IPS DF 4.7 (cell line): Measurements from ENCODE around the gene MASP2.
"Not testable (repeated sequence)": the region's sequence is repeated elsewhere in the genome, so short reads cannot be mapped to it uniquely, and the experiment has no call there.

Experiments
- DNase-seq: peaks from one replicate; pipeline ENCODE4 v3.0.0-alpha.2; 2013; ENCODE audit warnings: low spot score; ENCODE audit errors: extremely low read depth

The MASP2 gene

DNA sequence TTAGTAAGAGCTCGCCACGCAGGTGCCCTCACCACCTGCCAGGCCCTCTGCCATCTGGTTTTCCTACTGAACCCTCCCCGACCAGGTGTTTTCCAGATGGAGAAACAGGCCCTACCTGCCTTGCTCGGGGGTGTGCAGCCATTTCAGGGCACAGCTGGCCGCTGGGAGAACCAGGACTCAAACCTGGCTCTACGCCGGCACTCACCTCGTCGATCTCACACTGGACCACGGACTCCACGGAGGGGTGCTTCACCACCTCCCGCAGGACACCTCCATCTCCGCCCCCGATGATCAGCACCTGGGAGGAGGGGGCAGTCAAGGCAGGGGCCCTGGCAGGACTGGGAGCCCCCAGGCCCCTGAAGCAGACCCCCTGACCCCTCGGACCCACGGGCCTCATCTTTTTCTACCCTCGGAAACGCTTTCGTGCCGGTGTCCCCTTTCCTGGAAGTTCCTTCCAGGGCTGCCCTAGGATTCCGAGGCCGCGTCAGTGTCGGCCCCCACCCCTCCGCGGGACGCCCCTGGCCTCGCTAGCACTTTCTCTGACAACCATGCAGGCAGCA lies 11.6 kb upstream of the MASP2 start:
- no peak for DNase-seq

DNA sequence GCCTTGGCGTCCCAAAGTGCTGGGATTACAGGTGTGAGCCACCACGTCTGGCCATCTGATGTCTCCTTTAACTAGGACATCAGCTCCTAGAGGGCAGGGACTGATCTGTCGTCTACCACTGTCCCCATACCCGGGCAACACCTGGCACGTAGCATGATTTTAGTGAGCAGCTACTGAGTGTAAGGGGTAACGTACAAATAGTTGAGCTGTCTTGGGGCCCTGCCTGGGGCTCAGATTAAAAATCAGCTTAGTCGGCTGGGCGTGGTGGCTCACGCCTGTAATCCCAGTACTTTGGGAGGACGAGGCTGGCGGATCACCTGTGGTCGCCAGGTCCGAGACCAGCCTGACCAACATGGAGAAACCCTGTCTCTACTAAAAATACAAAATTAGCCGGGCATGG lies 11.0 kb upstream of the MASP2 start:
- no peak for DNase-seq

DNA sequence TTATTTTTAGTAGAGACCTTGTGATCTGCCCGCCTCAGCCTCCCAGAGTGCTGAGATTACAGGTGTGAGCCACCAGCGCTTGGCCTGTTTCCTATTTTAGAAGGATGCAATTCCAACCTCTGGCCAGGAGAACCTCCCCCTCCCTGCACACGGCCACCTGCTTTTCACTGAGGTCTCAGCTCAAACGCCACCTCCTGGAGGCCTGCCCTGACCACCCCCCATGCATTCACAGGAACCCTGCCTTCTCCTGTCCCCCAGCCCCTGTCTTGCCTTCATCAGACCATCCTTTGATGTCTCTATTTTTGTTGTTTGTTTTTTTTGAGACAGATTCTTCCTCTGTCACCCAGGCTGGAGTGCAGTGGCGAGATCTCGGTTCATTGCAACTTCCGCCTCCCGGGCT lies 10.4 kb upstream of the MASP2 start:
- no peak for DNase-seq

DNA sequence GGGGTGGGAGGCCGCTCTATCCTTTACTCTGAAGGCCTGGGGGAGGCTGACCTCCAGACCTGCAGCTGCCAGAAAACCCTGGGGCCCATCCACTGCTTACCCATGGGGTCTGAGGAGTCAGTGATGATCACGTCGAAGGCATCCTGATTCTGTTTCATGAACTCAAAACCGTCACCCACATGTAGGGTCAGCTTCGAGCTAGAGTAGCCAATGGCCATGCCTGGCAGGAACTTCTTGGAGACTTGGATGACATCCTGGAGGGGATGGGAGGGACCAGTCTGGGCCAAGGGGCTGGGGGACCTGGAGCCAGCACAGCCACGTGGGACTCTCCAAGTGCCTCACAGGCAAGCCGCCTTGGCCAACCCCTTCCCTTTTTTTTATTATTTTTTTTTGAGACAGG lies 9.5 kb upstream of the MASP2 start:
- DNase-seq: no peak

DNA sequence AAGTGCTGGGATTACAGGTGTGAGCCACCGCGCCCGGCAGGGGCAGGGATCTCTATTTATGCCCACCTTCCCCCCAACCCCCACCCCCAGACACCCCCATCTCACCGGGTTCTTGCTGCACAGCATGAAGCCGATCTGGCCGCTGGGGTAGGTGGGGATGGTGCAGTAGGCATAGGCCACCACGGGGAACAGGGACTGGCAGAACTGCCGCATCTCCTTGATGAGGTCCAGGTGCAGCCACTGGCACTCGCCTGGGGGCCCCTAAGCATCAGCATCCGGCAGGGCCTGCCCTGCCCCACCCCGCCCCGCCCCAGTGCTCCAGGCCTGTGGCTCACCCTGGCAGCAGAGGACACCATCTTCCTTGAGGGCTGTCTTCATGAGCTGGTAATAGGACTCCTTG lies 8.6 kb upstream of the MASP2 start:
- DNase-seq: no peak

DNA sequence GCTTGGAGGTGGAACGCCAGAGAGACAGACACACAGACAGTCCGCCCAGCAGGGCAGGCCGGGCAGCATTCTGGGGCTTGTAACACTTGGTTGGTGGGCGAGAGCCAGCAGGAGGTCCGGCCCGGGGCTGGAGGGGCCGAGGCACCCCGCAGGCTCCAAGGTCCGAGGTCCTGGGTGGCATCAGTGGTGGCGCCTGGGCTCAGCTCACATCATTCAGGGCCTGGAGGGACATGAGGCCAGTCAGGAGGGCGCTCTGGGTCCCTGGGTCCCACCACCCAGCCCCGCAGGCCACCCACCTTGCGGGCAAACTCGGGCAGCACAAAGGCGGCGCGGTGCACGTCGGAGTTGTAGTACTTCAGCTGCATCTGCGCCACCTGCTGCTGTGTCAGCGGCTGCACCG lies 7.6 kb upstream of the MASP2 start:
- DNase-seq: no peak

DNA sequence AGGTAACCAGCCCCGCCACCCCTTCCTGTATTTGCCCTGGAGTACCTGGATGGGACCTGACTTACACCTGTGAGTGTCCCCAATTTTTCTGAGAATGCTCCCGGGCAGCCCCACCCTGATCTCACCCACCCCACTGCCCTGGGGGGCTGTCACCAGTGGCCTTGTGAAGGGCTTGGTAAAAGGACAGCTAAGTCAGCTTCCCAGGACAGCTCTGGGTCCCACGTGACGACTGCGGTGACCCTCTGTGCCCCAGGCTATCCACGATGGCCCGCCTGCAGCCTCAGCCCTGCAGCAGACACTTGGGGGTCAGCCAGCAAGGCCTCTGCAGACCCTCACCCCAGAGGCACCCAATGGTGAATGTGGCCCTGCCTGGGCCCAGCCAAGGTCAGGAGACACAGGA lies 7.1 kb upstream of the MASP2 start:
- DNase-seq: no peak

DNA sequence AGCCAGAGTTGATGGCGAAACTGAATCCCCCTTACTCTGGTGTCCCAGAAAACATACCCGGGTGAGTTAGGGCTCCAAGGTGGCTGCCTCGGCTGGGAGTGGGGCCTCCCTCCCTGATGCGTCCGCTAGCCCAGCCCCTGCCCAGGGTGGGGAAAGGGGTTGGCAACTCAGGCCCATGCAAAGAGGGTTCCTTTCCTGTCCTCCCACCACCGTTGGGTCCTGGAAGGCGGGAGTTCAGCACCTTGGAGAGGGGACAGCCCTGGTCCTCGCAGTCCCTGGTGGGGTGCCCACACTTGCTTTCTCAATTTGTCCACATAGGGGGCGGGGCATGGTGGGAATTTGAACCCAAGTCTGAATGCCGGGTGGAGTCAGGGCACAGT lies 6.7 kb upstream of the MASP2 start:
- DNase-seq: no peak

DNA sequence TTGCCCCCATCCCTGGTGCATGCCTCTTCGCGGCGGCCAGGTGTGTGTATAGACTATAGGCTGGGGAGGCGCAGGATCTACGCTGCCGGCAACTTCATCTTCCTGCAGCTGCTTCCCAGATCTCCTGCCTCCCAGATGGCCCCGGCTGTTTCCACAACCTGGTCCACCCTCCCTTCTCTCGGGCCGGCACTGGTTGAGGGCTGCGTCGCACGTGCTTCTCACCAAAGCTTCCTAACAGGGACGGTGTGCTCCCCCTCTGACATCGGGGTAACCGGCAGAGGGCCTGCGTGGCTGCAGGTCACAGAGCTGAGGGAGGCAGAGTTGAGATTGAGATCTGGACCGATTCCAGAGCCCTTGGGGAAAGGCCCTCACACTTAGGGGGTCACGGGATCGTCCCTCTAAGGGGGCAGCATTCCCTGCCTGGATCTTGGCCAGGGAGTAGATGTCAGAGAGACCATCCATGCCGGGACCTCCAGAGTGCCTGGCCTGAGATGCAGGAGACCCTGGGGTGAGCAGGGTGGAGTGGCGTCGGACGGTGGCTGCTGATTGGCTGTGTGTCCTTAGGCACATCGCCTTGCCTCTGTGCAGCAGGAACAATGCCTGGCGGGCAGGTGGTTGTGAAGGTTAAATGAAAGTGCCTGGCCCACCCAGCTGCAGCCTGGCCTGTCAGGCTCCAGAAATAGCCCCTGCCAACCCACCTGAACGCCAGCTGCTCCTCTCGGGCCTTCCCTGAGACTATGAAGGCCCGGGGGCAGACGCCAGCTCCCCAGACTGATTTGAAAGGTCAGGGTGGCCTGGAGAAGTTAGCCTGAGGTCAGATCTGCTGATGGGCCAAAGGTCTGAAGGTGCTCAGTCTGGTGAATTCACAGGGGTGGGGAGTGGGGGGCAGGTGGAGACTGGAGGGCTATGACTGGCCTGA lies 6.1 kb upstream of the MASP2 start:
- DNase-seq: no peak

DNA sequence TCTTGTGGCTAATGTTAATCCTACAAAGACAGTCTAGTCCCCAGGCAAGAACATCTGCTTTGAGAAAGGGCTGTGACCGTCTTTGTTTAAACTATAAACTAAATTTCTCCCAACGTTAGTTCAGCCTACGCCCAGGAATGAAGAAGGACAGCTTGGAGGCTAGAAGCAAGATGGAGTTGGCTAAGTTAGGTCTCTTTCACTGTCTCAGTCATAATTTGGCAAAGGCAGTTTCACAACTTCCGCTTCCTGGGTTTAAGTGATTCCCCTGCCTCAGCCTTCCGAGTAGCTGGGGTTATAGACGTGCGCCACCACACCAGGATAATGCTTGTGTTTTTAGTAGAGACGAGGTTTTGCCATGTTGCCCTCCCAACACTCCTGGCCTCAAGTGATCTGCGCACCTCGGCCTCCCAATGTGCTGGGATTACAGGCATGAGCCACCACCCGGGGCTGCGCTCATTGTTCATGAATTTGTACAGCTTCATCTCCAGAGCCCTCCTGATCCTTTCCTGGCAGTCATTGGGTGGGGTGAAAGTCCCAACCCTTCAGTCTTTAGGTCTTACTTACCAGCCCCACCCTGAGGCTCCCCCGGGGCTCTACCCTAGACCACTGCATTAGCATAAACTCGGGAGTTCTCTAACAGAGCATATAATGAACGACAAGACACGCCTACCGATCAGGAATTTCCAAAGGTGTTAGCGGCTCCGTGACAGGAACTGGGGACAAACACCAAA lies 4.9 kb upstream of the MASP2 start:
- no peak for DNase-seq

DNA sequence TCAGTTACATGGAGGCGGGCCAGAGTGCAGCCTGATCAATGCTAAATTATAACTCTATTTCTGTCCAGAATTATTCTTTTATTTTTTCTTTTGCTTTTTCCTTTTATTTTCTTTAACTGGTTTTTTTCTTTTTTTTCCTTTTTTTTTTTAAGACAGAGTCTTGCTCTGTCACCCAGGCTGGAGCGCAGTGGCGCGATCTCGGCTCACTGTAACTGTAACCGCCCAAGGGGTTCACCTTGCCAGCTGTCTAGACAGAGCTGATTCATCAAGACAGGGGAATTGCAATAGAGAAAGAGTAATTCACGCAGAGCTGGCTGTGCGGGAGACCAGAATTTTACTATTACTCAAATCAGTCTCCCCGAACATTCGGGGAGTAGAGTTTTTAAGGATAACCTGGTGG lies 4.1 kb upstream of the MASP2 start:
- not testable (repeated sequence) for DNase-seq

DNA sequence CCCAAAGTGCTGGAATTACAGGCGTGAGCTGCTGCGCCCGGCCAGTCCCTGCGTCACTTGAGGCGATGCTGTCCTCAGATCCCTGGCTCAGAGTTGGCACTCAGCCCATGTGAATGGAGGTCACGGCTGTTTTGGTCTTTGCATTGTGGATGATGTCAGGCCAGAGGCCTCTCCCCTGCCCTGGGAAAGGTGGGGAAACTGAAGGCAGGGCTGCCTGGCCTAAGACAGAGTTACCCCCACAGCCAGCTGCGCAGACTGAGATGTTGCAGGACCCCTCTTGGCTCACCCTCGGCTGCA lies 821 bp downstream of the MASP2 start:
- DNase-seq: no peak

DNA sequence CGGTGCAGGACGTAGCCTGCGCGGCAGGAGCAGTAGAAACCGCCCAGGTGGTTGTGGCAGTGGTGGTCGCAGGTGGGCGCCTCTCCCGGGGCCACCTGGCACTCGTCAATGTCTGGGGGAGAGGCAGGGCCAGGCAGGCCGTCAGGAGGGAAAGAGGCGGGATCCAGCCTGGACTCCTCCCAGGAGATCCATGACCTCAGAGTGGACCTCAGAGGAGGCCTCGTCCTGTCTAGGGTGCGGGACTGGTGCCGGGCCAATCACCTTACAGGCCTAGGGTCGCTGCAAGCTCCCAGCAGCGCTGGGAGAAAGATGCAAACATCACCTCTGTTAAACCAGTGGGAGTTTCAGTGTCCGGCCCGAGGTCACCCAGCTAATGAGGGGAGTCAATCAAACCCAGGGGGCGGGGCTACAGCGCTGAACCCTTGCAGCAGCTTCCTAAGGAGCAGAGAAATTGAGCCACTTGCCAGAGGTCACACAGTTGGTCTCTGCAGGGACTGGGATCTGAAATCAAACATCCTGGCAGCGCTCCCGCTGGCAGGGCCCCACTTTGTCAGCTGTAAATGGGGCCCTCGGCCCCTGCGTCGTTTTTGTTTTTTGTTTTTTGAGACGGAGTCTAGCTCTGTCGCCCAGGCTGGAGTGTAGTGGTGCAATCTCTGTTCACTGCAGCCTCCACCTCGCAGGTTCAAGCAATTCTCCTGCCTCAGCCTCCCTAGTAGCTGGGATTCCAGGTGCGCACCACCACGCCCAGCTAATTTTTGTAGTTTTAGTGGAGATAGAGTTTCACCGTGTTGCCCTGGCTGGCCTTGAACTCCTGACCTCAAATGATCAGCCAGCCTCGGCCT lies 1.4 kb downstream of the MASP2 start:
- DNase-seq: no peak

DNA sequence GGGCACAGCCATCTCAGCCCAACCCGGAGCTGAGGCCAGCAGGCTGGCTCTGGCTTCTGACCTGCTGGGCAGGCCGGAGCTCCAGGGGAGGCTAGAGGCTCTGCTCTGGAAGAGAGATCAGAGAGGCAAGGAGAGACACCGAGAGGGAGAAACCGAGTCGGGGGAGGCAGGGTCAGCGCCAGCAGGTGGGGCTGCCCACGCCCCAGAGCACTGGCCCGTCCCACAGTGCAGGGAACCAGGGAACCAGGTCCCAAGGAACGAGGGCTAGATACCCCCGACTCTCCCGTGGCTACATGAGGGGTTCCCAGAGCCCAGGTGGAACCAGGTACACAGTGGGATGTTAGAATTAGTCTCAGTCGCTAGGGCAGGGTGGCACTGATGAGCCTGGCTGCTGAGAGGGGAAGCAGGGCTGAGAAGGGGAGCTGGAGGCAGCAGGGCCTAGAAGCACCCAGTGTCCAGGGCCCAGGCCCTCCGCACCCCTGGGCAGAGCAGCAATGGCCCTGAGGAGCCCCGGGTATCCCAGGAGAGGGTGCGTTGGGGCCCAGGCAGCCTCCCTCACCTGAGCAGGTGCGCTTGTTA lies 2.1 kb downstream of the MASP2 start:
- DNase-seq: no peak

DNA sequence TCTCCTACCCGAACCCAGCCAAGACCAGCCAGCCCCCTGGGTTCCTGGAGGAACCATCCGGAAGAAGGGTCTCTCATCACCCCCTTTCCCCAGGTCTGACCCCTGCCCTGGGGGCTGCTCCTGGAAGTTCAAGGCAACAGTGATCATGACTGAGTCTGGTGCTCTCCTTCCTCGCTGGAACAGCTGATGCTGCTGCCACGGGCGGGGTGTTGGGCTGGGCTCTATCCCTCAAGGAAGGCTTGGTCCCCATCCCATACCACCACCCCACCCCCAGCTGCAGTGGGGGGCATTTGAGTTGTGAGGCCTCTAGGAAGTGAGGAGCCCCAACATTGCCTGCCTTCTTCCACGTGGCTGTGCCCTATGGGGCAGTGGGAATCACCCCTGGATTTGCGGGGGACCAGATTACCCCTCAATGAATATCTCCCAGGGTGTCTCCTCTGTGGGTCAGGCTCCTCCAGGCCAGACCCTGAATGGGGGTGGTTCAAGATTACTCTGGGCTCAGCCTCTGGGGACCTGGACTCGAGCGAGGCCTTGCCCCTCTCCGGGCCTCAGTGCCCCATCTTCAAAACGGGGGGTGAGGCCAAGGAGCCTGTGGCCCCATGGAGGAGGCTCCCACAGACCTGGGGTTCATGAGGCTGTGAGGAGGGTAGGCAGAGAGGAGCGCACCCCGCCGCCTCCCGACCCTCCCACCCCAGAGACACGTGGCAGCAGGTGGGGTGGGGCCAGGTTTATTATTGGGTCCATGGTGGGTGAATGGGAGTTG lies 2.8 kb downstream of the MASP2 start:
- DNase-seq: no peak

DNA sequence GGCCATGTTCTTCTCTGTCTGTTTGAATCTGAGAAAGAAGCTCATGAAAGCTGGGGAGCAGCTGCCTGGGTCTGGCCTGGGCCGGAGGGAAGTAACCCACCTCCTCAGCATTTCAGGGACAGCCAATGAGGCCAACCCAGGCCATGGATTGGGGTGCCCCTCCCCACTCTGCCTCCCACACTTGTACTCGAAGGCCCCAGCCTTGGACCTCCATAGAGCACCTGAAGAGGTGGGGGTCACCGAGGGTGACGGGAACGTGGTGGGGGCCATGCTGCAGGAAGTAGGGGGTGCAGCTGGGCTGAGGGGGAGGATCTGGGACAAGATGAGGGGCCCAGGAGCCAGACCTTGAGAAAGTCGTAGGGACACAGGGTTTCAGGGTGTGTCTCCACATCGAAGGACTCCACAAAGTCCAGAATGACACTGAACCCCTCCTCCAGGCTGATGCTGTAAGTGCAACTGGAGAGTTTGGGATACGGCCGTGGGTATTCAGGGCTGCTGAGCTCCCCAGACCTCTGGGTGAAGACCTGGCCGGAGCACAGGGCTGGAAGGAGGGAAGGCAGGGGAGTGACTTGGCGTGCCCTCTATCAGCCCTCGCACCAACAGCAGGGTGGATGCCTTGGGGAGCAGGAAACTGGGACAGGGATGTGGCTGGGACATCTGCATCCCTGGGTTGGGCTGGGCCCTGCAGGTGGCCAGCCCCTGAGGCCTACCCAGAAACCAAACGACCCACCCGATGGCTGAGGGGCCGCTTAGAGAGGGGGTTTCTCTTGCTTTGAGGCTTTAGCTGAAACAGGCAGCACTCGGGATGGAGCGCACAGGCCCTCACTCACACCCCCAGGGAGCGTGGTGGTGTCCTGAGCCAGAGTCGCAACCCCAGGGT lies 3.8 kb downstream of the MASP2 start:
- DNase-seq: no peak

DNA sequence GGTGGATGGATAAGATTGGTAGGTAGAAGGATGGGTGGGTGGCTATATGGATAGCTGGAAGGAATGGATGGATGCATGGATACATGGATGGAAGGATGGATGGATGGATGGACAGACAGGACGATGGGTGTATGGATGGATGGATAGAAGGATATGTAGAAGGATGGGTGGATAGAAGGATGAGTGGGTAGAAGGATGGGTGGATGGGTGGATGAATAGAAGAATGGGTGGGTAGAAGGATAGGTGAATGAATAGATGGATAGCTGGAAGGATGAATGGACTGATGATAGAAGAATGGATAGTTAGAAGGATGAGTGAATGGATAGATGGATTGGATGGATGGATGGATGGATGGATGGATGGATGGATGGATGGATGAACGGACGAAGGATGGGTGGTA lies 5.0 kb downstream of the MASP2 start:
- no peak for DNase-seq

DNA sequence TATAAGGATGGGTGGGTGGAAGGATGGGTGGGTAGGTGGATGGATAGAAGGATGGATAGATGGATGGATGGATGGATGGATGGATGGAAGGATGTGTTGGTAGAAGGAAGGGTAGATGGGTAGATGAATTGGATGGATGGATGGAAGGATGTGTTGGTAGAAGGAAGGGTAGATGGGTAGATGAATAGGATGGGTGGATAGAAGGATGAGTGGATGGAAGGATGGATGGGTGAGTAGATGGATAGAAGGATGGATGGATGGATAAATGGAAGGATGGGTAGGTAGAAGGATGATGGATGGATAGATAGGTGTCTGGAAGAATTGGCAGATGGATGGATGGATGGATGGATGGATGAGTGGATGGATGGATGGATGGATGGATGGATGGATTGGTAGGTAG lies 6.0 kb downstream of the MASP2 start:
- no peak for DNase-seq

DNA sequence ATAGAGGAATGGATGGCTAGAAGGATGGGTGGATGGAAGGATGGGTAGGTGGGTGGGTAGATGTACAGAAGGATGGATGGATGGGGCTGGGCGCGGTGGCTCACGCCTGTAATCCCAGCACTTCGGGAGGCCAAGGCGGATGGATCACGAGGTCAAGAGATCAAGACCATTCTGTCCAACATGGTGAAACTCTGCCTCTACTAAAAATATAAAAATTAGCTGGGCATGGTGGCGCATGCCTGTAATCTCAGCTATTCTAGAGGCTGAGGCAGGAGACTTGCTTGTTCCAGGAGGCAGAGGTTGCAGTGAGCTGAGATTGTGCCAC lies 7.0 kb downstream of the MASP2 start:
- not testable (repeated sequence) for DNase-seq
